HL-60 (cell line): Measurements from ENCODE around the gene SENP5.
A peak's percentile ranks its signal among the peaks of the same experiment; 100 is the strongest.

ENCODE experiments used
- DNase-seq, 2 experiments: peaks; one replicate each; pipeline ENCODE4 v3.0.0-alpha.2; 2010 to 2020; ENCODE audit warnings: low read depth in 1 of 2, low spot score in 1 of 2
- H3K27ac ChIP-seq: fragments of 250-450 bp; sonication (Bioruptor Pico); replicated peaks from 2 replicates; pipeline ENCODE4 v1.5.1; 2020; ENCODE audit warnings: mild to moderate bottlenecking, moderate library complexity
- H3K27me3 ChIP-seq: fragments of 250-450 bp; sonication (Bioruptor Pico); 2 replicates; pipeline ENCODE4 v1.5.1; 2021; ENCODE audit warnings: mild to moderate bottlenecking, moderate library complexity; ENCODE audit not compliant: insufficient read depth, poor library complexity, severe bottlenecking
- H3K4me3 ChIP-seq: replicated peaks from 2 replicates; pipeline ENCODE4 v1.5.1; 2011; ENCODE audit warnings: mild to moderate bottlenecking, control low read depth, low read length; ENCODE audit not compliant: insufficient read depth
- GABPA ChIP-seq: IDR thresholded peaks from 2 replicates; pipeline ENCODE4 v1.6.1; 2012; ENCODE audit warnings: low read depth
- POLR2AphosphoS5 ChIP-seq: IDR thresholded peaks from 2 replicates; pipeline ENCODE4 v1.6.1; 2012; ENCODE audit warnings: low read depth
- SPI1 ChIP-seq: IDR thresholded peaks from 2 replicates; pipeline ENCODE4 v1.6.1; 2012; ENCODE audit warnings: low read depth, mild to moderate bottlenecking, borderline replicate concordance
- TF ChIP-seq, protein P1 (sequence below): IDR thresholded peaks from one replicate; pipeline ENCODE4 v1.5.1; 2011; ENCODE audit warnings: low read length, control low read depth, inconsistent platforms; ENCODE audit not compliant: insufficient read depth
- TF ChIP-seq, protein P2 (sequence below): IDR thresholded peaks from 2 replicates; pipeline ENCODE4 v1.6.1; 2012; ENCODE audit warnings: low read depth; ENCODE audit not compliant: insufficient replicate concordance

The SENP5 gene

DNA sequence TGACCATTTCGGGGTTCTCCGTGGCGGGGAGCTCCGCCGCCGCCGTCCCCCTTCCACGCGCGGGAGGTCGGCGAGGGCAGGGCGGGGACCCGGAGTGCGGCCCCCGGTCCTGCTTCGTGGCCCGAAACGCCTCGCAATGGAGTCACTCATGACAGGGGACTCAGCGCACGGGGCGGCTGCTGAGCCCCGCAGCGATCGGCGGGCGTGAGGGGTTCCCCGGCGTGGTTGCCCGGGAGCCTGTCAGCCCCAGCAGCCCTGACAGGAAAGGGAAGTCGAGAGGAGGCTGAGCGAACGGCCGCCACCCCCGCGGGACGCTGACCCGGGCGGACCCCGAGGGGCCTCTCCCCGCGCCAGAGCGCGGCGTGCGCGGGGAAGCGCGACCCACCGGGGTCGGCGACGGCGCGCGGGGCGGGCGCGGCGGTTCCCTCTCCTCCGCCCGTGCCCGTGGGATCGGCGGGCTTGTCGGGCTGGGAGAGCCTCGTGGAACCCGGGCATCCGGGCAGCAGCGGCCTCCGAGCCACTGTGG lies 101.5 kb downstream of the SENP5 start:
- Histone ChIP-seq H3K4me3 (peak overlapping the region; percentile 64), H3K27me3 (no peaks in the 10 kb centered on the region), H3K27ac (peak overlapping the region; percentile 97)
- peak; percentile 41 to 70 for DNase-seq
- TF ChIP-seq, protein P1, sequence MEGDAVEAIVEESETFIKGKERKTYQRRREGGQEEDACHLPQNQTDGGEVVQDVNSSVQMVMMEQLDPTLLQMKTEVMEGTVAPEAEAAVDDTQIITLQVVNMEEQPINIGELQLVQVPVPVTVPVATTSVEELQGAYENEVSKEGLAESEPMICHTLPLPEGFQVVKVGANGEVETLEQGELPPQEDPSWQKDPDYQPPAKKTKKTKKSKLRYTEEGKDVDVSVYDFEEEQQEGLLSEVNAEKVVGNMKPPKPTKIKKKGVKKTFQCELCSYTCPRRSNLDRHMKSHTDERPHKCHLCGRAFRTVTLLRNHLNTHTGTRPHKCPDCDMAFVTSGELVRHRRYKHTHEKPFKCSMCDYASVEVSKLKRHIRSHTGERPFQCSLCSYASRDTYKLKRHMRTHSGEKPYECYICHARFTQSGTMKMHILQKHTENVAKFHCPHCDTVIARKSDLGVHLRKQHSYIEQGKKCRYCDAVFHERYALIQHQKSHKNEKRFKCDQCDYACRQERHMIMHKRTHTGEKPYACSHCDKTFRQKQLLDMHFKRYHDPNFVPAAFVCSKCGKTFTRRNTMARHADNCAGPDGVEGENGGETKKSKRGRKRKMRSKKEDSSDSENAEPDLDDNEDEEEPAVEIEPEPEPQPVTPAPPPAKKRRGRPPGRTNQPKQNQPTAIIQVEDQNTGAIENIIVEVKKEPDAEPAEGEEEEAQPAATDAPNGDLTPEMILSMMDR: no peak
- peak; percentile 57; the same call in 1 of the 2 replicates for TF ChIP-seq POLR2AphosphoS5
- TF ChIP-seq SPI1: peak; percentile 35; the same call in 1 of the 2 replicates
- TF ChIP-seq GABPA: peak; percentile 19; the same call in 1 of the 2 replicates

DNA sequence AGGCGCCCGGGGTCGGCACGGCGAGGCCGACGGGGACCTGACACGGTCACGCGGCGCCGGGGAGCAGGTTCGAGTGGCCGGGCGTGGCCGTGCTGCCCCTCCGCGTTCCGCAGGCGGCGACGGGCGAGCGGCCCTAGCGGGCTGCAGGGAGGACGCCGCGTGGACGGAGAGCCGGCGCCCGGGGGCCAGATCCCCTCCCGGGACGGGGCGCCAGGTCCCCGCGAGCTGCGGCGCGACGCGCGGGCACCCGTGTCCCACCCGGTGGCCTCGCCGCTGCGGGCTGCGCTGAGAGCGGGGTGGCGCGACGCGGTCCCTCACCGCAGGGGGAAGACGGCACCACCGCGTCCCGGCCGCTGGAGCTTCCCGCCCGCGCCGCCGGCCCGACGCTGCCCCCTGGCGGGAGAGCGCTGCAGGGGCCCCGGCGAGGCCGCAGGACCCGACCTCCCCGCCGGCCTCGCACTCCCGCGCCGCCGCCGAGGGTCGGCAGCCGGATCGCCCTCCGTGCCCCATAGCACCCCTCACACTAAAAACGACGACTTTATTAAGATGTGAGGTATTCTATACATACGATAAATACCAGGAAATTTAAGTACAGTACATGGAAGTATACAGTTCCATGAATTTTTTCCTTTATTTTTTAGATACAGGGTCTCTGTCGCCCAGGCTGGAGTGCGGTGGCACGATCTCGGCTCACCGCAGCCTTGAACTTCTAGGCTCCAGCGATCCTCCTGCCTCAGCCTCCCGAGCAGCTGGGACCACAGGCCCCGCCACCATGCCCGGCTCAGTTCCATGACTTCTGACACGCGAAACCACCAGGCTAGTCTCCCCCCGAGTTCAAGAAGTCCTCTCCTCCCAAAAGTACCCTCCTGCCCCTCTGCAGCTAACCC lies 102.2 kb downstream of the SENP5 start:
- TF ChIP-seq, protein P1: peak; percentile 19
- TF ChIP-seq, protein P2, sequence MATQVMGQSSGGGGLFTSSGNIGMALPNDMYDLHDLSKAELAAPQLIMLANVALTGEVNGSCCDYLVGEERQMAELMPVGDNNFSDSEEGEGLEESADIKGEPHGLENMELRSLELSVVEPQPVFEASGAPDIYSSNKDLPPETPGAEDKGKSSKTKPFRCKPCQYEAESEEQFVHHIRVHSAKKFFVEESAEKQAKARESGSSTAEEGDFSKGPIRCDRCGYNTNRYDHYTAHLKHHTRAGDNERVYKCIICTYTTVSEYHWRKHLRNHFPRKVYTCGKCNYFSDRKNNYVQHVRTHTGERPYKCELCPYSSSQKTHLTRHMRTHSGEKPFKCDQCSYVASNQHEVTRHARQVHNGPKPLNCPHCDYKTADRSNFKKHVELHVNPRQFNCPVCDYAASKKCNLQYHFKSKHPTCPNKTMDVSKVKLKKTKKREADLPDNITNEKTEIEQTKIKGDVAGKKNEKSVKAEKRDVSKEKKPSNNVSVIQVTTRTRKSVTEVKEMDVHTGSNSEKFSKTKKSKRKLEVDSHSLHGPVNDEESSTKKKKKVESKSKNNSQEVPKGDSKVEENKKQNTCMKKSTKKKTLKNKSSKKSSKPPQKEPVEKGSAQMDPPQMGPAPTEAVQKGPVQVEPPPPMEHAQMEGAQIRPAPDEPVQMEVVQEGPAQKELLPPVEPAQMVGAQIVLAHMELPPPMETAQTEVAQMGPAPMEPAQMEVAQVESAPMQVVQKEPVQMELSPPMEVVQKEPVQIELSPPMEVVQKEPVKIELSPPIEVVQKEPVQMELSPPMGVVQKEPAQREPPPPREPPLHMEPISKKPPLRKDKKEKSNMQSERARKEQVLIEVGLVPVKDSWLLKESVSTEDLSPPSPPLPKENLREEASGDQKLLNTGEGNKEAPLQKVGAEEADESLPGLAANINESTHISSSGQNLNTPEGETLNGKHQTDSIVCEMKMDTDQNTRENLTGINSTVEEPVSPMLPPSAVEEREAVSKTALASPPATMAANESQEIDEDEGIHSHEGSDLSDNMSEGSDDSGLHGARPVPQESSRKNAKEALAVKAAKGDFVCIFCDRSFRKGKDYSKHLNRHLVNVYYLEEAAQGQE: no peak
- TF ChIP-seq SPI1: no peak
- DNase-seq: peak; percentile 50 to 56
- H3K27ac ChIP-seq: peak overlapping the region; percentile 97
- peak overlapping the region; percentile 64 for H3K4me3 ChIP-seq
- no peaks in the 10 kb centered on the region for H3K27me3 ChIP-seq

DNA sequence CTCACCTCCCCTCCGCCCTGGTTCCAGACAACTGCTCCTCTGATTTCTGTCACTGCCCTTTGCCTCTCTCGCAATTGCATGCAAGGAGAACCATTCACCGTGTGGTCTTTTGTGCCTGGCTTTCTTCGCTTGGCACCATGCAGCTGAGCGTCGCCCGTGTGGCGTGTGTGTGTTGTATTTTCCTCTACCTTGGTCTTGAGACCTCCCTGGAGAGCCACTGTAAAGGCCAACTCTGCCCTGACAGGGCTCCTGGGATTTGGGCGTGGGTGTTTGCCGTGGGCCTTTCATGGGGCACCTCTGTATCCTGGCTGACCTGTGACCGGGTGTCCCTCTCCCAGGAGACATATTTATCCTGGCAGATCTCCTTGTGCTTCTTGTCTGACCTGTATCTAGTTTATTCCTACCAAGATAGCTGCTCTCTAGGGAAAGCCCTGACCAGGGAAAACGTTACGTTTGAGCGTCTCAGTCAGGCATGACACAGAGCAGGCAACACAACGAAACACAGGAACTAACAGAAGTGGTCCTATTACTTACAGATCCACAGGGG lies 102.9 kb downstream of the SENP5 start:
- no peak for DNase-seq
- Histone ChIP-seq H3K27ac (no peak overlapping the region), H3K27me3 (no peaks in the 10 kb centered on the region), H3K4me3 (no peak overlapping the region)
- TF ChIP-seq POLR2AphosphoS5 (no peak), SPI1 (no peak), GABPA (no peak)
- TF ChIP-seq, protein P1: no peak
- TF ChIP-seq, protein P2: no peak
